H9 (cell line): ENCODE results near the gene LSMEM2. TPM values are rescaled to one million over a fixed set of nuclear protein-coding genes. Genes with fewer than 3 reads are reported as not detected.

Source experiments
- DNase-seq: peaks from one replicate; pipeline ENCODE4 v3.0.0-alpha.2; 2017
- H2AFZ ChIP-seq: one replicate; pipeline ENCODE4 v1.6.1; 2013; ENCODE audit warnings: mild to moderate bottlenecking, low read length, control low read depth, moderate library complexity
- H2AK5ac ChIP-seq: 2 replicates; pipeline ENCODE4 v1.6.1; 2013; ENCODE audit warnings: low read length, control low read depth, mixed read lengths; ENCODE audit not compliant: insufficient read length
- H2BK120ac ChIP-seq: one replicate; pipeline ENCODE4 v1.6.1; 2013; ENCODE audit warnings: low read depth, mild to moderate bottlenecking, low read length, control low read depth, inconsistent platforms; ENCODE audit not compliant: poor library complexity, severe bottlenecking
- H2BK12ac ChIP-seq: 2 replicates; pipeline ENCODE4 v1.6.1; 2013; ENCODE audit warnings: low read length, control low read depth, mixed read lengths, low read depth; ENCODE audit not compliant: insufficient read length
- H2BK15ac ChIP-seq: 2 replicates; pipeline ENCODE4 v1.6.1; 2013; ENCODE audit warnings: low read depth, low read length, control low read depth
- H2BK20ac ChIP-seq: one replicate; pipeline ENCODE4 v1.6.1; 2013; ENCODE audit warnings: low read depth, mild to moderate bottlenecking, low read length, control low read depth, inconsistent platforms; ENCODE audit not compliant: poor library complexity, severe bottlenecking
- H2BK5ac ChIP-seq: 2 replicates; pipeline ENCODE4 v1.6.1; 2013; ENCODE audit warnings: low read length, control low read depth, mixed read lengths; ENCODE audit not compliant: insufficient read length
- H3K14ac ChIP-seq: 2 replicates; pipeline ENCODE4 v1.6.1; 2013; ENCODE audit warnings: low read length, control low read depth; ENCODE audit not compliant: insufficient read depth
- H3K18ac ChIP-seq: 2 replicates; pipeline ENCODE4 v1.6.1; 2013; ENCODE audit warnings: low read depth, mild to moderate bottlenecking, mixed read lengths, low read length, control low read depth; ENCODE audit not compliant: insufficient read length
- H3K23ac ChIP-seq: 2 replicates; pipeline ENCODE4 v1.6.1; 2013; ENCODE audit warnings: low read length, control low read depth, mixed read lengths, low read depth; ENCODE audit not compliant: insufficient read length
- H3K23me2 ChIP-seq: 2 replicates; pipeline ENCODE4 v1.6.1; 2013; ENCODE audit warnings: low read depth, mild to moderate bottlenecking, mixed read lengths, low read length, control low read depth; ENCODE audit not compliant: insufficient read length, poor library complexity, severe bottlenecking
- H3K27ac ChIP-seq: 2 replicates; pipeline ENCODE4 v1.5.1; 2013; ENCODE audit warnings: low read length, control low read depth, mixed read lengths, low read depth; ENCODE audit not compliant: insufficient read length
- H3K27me3 ChIP-seq: 2 replicates; pipeline ENCODE4 v1.6.1; 2013; ENCODE audit warnings: low read length, control low read depth, inconsistent platforms; ENCODE audit not compliant: insufficient read depth
- H3K4ac ChIP-seq: 2 replicates; pipeline ENCODE4 v1.6.1; 2013; ENCODE audit warnings: low read depth, mild to moderate bottlenecking, control low read depth, inconsistent platforms, low read length, moderate library complexity
- H3K4me1 ChIP-seq: 2 replicates; pipeline ENCODE4 v1.6.1; 2013; ENCODE audit warnings: low read length, control low read depth, inconsistent platforms; ENCODE audit not compliant: insufficient read depth
- H3K4me2 ChIP-seq: 2 replicates; pipeline ENCODE4 v1.6.1; 2013; ENCODE audit warnings: low read length, control low read depth, mixed read lengths; ENCODE audit not compliant: insufficient read length, insufficient read depth
- H3K56ac ChIP-seq: 2 replicates; pipeline ENCODE4 v1.6.1; 2013; ENCODE audit warnings: low read depth, mild to moderate bottlenecking, mixed read lengths, low read length, control low read depth; ENCODE audit not compliant: insufficient read length
- H3K79me1 ChIP-seq: 2 replicates; pipeline ENCODE4 v1.6.1; 2013; ENCODE audit warnings: low read depth, mild to moderate bottlenecking, moderate library complexity, low read length, control low read depth, inconsistent platforms; ENCODE audit not compliant: insufficient read depth, poor library complexity, severe bottlenecking
- H3K79me2 ChIP-seq: 2 replicates; pipeline ENCODE4 v1.6.1; 2013; ENCODE audit warnings: low read length, control low read depth, inconsistent platforms; ENCODE audit not compliant: insufficient read depth
- H3K9ac ChIP-seq: 2 replicates; pipeline ENCODE4 v1.6.1; 2013; ENCODE audit warnings: low read length, control low read depth, mixed read lengths; ENCODE audit not compliant: insufficient read length; ENCODE audit errors: extremely low read depth
- H3K9me3 ChIP-seq: one replicate; pipeline ENCODE4 v1.6.1; 2013; ENCODE audit warnings: low read depth, low read length, inconsistent platforms; ENCODE audit not compliant: control insufficient read depth
- H3T11ph ChIP-seq: one replicate; pipeline ENCODE4 v1.6.1; 2013; ENCODE audit warnings: mild to moderate bottlenecking, low read length, control low read depth, inconsistent platforms
- H4K20me1 ChIP-seq: one replicate; pipeline ENCODE4 v1.6.1; 2013; ENCODE audit not compliant: control insufficient read depth, insufficient read length, insufficient read depth
- H4K5ac ChIP-seq: 2 replicates; pipeline ENCODE4 v1.6.1; 2013; ENCODE audit warnings: low read depth, mild to moderate bottlenecking, mixed read lengths, low read length, control low read depth; ENCODE audit not compliant: insufficient read length
- H4K8ac ChIP-seq: replicated peaks from 2 replicates; pipeline ENCODE4 v1.6.1; 2013; ENCODE audit warnings: low read length, control low read depth, mixed read lengths, low read depth; ENCODE audit not compliant: insufficient read length
- H4K91ac ChIP-seq: 2 replicates; pipeline ENCODE4 v1.6.1; 2013; ENCODE audit warnings: low read depth, mild to moderate bottlenecking, moderate library complexity, mixed read lengths, low read length, control low read depth; ENCODE audit not compliant: insufficient read length
- H3K27ac Mint-ChIP-seq, 3 experiments: 2 replicates in 2 of 3; 3 replicates in 1 of 3; pipeline ENCODE4 v1.8.0; 2020 to 2021; ENCODE audit warnings: mixed read lengths in 3 of 3, mild to moderate bottlenecking in 1 of 3, moderate library complexity in 1 of 3
- H3K27me3 Mint-ChIP-seq: 2 replicates; pipeline ENCODE4 v1.8.0; 2021; ENCODE audit warnings: low read depth, mild to moderate bottlenecking, moderate library complexity, mixed read lengths
- H3K36me3 Mint-ChIP-seq, 3 experiments: 2 replicates in 2 of 3; 3 replicates in 1 of 3; pipeline ENCODE4 v1.8.0; 2020 to 2021; ENCODE audit warnings: low read depth in 3 of 3, mixed read lengths in 3 of 3; ENCODE audit not compliant: insufficient read depth in 1 of 3
- H3K4me1 Mint-ChIP-seq, 2 experiments: 2 replicates each; pipeline ENCODE4 v1.8.0; 2020; ENCODE audit warnings: mixed read lengths in 2 of 2
- H3K4me3 Mint-ChIP-seq, 2 experiments: 2 replicates in 1 of 2; 3 replicates in 1 of 2; pipeline ENCODE4 v1.8.0; 2020 to 2021; ENCODE audit warnings: mild to moderate bottlenecking in 2 of 2, mixed read lengths in 2 of 2, moderate library complexity in 1 of 2
- H3K9me3 Mint-ChIP-seq, 2 experiments: 2 replicates in 1 of 2; 3 replicates in 1 of 2; pipeline ENCODE4 v1.8.0; 2020; ENCODE audit warnings: mild to moderate bottlenecking in 2 of 2, mixed read lengths in 2 of 2, moderate library complexity in 1 of 2
- WGBS: extraction: QIAGEN DNeasy Blood & Tissue Kit; methylation state at CpG from one replicate; pipeline ENCODE4 v1.1.7; 2013; ENCODE audit warnings: missing lambda C conversion rate, low lambda C conversion rate, mixed read lengths; ENCODE audit not compliant: insufficient read length; ENCODE audit errors: extremely low coverage; 5-methylcytosine and 5-hydroxymethylcytosine counted together
- total RNA-seq: library from RNA; stranded (reverse); gene quantifications from 2 replicates; pipeline ENCODE4 v1.2.1, GENCODE V29; 2021
- TF ChIP-seq, protein P1 (sequence below): fragments of 200-600 bp; sonication (generic); conservative IDR thresholded peaks from 3 replicates; pipeline ENCODE4 v1.8.0; 2021; ENCODE audit warnings: antibody characterized with exemption, mild to moderate bottlenecking

Gene LSMEM2
- total RNA-seq, 1 experiment from 2014 or later, result 0.50 TPM

GRCh38 chr3:50287262-50287661, 8.4 kb downstream of the LSMEM2 start:
- WGBS, result no CpG with 5 or more reads among the region's 1 CpG
- H3K23me2 ChIP-seq, result peaks cover 5% of the 10 kb centered on the region
- DNase-seq, result no peak

More at GRCh38 chr3:50287262-50287661, 8.4 kb downstream of the LSMEM2 start:
- no peak overlapping the region for H3T11ph ChIP-seq
- H3K14ac ChIP-seq, result no peak overlapping the region
- H3K79me2 ChIP-seq, result peaks cover 3% of the 10 kb centered on the region; the same call in 1 of the 2 replicates
- H3K4me1 ChIP-seq, result no peaks in the 10 kb centered on the region
- no peak overlapping the region for H2BK15ac ChIP-seq
- no peak overlapping the region for H3K4ac ChIP-seq
- no peaks in the 10 kb centered on the region for H3K9me3 ChIP-seq
- H4K8ac ChIP-seq, result no peak overlapping the region
- H4K20me1 ChIP-seq, result no peaks in the 10 kb centered on the region
- H3K79me1 ChIP-seq, result no peaks in the 10 kb centered on the region
- H3K4me1 Mint-ChIP-seq, result peaks cover 5 to 6% of the 10 kb centered on the region in 2 experiments
- no peak overlapping the region for H3K56ac ChIP-seq
- no peak overlapping the region for H3K9ac ChIP-seq
- TF ChIP-seq, protein P1, sequence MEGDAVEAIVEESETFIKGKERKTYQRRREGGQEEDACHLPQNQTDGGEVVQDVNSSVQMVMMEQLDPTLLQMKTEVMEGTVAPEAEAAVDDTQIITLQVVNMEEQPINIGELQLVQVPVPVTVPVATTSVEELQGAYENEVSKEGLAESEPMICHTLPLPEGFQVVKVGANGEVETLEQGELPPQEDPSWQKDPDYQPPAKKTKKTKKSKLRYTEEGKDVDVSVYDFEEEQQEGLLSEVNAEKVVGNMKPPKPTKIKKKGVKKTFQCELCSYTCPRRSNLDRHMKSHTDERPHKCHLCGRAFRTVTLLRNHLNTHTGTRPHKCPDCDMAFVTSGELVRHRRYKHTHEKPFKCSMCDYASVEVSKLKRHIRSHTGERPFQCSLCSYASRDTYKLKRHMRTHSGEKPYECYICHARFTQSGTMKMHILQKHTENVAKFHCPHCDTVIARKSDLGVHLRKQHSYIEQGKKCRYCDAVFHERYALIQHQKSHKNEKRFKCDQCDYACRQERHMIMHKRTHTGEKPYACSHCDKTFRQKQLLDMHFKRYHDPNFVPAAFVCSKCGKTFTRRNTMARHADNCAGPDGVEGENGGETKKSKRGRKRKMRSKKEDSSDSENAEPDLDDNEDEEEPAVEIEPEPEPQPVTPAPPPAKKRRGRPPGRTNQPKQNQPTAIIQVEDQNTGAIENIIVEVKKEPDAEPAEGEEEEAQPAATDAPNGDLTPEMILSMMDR, result no peak
- no peak overlapping the region for H3K4me2 ChIP-seq
- no peak overlapping the region for H2BK120ac ChIP-seq
- H3K18ac ChIP-seq, result no peak overlapping the region
- H3K9me3 Mint-ChIP-seq, result no peaks in the 10 kb centered on the region
- H3K27ac ChIP-seq, result no peak overlapping the region
- peaks cover 1% of the 10 kb centered on the region; the same call in 1 of the 2 replicates for H3K27me3 Mint-ChIP-seq
- no peaks in the 10 kb centered on the region for H3K27me3 ChIP-seq
- no peak overlapping the region for H4K91ac ChIP-seq
- H3K27ac Mint-ChIP-seq, result no peak overlapping the region
- no peak overlapping the region; a peak in 1 of 5 replicates for H3K4me3 Mint-ChIP-seq
- H2BK20ac ChIP-seq, result no peak overlapping the region
- no peak overlapping the region for H2BK12ac ChIP-seq
- no peak overlapping the region for H3K23ac ChIP-seq
- H2AFZ ChIP-seq, result no peak overlapping the region
- H3K36me3 Mint-ChIP-seq, result peaks cover 26 to 44% (median 40%) of the 10 kb centered on the region in 3 experiments; a peak in 6 of 7 replicates
- no peak overlapping the region for H2AK5ac ChIP-seq
- no peak overlapping the region for H4K5ac ChIP-seq
- no peak overlapping the region for H2BK5ac ChIP-seq
